ENCODE data around the gene EXOC6B. TPM values are rescaled to one million over a fixed set of nuclear protein-coding genes. Genes with fewer than 3 reads are reported as not detected.

The EXOC6B gene
- total and polyA plus RNA-seq, 2 of the 8 experiments (the other 6 are each of a cell fraction or from before 2014, with no cell fraction given), result 13.5 to 33.0 TPM

DNA sequence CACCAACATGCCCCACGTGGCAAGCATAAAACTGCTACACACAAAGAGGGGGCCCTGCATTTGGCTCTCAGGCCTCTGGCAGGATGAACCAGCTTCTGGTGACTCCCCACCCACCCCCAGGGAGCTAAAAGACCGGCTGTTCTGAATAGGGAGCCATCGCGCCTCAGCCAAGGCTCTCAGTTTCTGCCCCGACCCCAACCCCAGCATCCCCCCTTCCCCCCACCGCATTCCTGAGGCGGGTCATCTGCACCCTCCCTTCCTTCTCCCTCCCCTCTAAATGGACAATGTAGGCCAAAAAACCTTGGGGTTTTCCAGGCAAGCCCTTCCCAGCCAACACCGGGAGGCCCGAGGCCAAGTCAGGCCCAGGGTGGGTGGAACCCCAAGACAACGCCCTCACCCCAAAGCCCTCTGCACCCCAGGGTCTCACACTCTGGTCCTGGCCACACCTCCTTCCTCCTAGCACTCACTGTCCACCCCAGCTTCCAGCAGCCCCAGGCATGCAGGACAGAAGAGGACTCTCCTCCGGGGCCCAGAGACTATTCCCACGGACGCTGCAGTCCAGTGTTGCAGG lies 683.9 kb downstream of the EXOC6B start:
- no peak for FAIRE-seq
- Histone ChIP-seq H3K56ac (replicated peaks; ENCODE audit: insufficient read length, low read depth, low read length) (no peak overlapping the region), H3K4ac (replicated peaks; ENCODE audit: insufficient read length, low read depth, low read length) (no peak overlapping the region), H3K9ac (replicated peaks in 1 of 4; ENCODE audit: extremely low read depth in 1 of 4, low read depth in 3 of 4, low read length in 3 of 4) (no peak overlapping the region), H3K9me3 (ENCODE audit: insufficient read depth in 2 of 2, low read depth in 1 of 2, low read length in 1 of 2) (no peaks in the 10 kb centered on the region; a peak in 1 of 4 replicates), H3K79me2 (ENCODE audit: control insufficient read depth in 1 of 2, insufficient read depth in 2 of 2, low read length in 2 of 2) (no peaks in the 10 kb centered on the region), H3K36me3 (ENCODE audit: control insufficient read depth in 2 of 4, insufficient read depth in 4 of 4, low read length in 3 of 4) (no peaks in the 10 kb centered on the region), H3K27me3 (replicated peaks in 1 of 4; ENCODE audit: control insufficient read depth in 3 of 4, extremely low read depth in 1 of 4, insufficient read depth in 3 of 4, low read length in 3 of 4) (peaks cover 43 to 73% (median 65%) of the 10 kb centered on the region in 4 experiments), H3K23me2 (ENCODE audit: low read depth, low read length) (peaks cover 14% of the 10 kb centered on the region; the same call in 1 of the 2 replicates), H2BK12ac (ENCODE audit: low read depth, low read length) (0 out of 2 replicates have a peak overlapping the region, but pooled peaks have one; percentile 50), H2AK5ac (ENCODE audit: low read depth, low read length) (no peak overlapping the region), H2BK5ac (ENCODE audit: low read depth, low read length) (no peak overlapping the region), H3K14ac (ENCODE audit: insufficient read length) (no peak overlapping the region), H3K79me1 (ENCODE audit: low read depth, low read length) (no peaks in the 10 kb centered on the region), H2AFZ (ENCODE audit: low read length) (no peak overlapping the region), H3K4me1 (replicated peaks in 1 of 4; ENCODE audit: control insufficient read depth in 3 of 4, insufficient read depth in 4 of 4, low read length in 3 of 4) (peaks cover 7 to 37% (median 25%) of the 10 kb centered on the region in 4 experiments), H3K27ac (ENCODE audit: low read depth, low read length) (no peak overlapping the region), H4K20me1 (replicated peaks in 1 of 2; ENCODE audit: control insufficient read depth in 1 of 2, insufficient read depth in 2 of 2, low read length in 2 of 2) (peaks cover 4 to 5% of the 10 kb centered on the region in 2 experiments), H2BK20ac (ENCODE audit: low read length) (no peak overlapping the region), H2BK15ac (ENCODE audit: low read length) (0 out of 2 replicates have a peak overlapping the region, but pooled peaks have one; percentile 46), H3K23ac (ENCODE audit: insufficient read length) (no peak overlapping the region), H4K91ac (replicated peaks; ENCODE audit: insufficient read length, low read length) (no peak overlapping the region), H3K4me2 (ENCODE audit: insufficient read depth in 1 of 2, low read depth in 2 of 2, low read length in 2 of 2) (peak overlapping the region; percentile 20 to 62; a peak in 3 of 4 replicates), H2BK120ac (replicated peaks; ENCODE audit: low read depth, low read length) (no peak overlapping the region), H4K8ac (ENCODE audit: extremely low read depth, insufficient read depth, low read length) (no peak overlapping the region), H4K5ac (ENCODE audit: insufficient read length, low read depth, low read length) (no peak overlapping the region), H3K18ac (ENCODE audit: extremely low read depth, low read length) (no peak overlapping the region; the same call in 1 of the 2 replicates), H3K4me3 (ENCODE audit: extremely low read depth in 1 of 4, insufficient read depth in 2 of 4, low read depth in 3 of 4, low read length in 4 of 4) (peak overlapping the region in 1 of 4 experiments; percentile 68; a peak in 1 of 8 replicates)
- ChIA-PET CTCF (ENCODE audit: partially characterized antibody) (interaction anchor here (0.9 to 1.0 kb wide), 2 partner anchors 218 to 603 kb away, joined by 3 read pairs; no protein-coding TSS in a partner anchor), POLR2A (ENCODE audit: partially characterized antibody) (no interaction called here)
- DNase-seq (ENCODE audit: low read depth in 1 of 2, low spot score in 2 of 2), result peak in 1 of 2 experiments; percentile 42
- 47% methylated on average over 10 of the region's 13 CpGs; no CpG with 5 or more reads in 1 of the 2 experiments for WGBS, 2 experiments (ENCODE audit: extremely low coverage in 1 of 2, insufficient coverage in 1 of 2, insufficient read length in 1 of 2, insufficient replicate concordance in 2 of 2, low coverage in 1 of 2, low lambda C conversion rate in 2 of 2, missing lambda C conversion rate in 1 of 2)
- TF ChIP-seq SP2 (IDR thresholded peaks at IDR 0.05; ENCODE audit: low read length) (no peak), RBBP5 (IDR thresholded peaks at IDR 0.05; ENCODE audit: borderline replicate concordance, low read depth, low read length) (no peak), JUND (IDR thresholded peaks at IDR 0.05; ENCODE audit: low read length) (no peak), HDAC6 (IDR thresholded peaks at IDR 0.05; ENCODE audit: low read depth, low read length) (no peak), EP300 (IDR thresholded peaks at IDR 0.05; ENCODE audit: borderline replicate concordance in 1 of 2, low read depth in 2 of 2, low read length in 2 of 2) (no peak), TBP (IDR thresholded peaks at IDR 0.05; ENCODE audit: low read depth, low read length) (no peak), SRF (IDR thresholded peaks at IDR 0.05; ENCODE audit: low read depth, low read length) (no peak), CBX8 (IDR thresholded peaks at IDR 0.05; ENCODE audit: borderline replicate concordance, low read depth, low read length) (no peak), FOSL1 (IDR thresholded peaks at IDR 0.05; ENCODE audit: insufficient read depth, low read depth, low read length) (no peak)
- TF ChIP-seq, protein P1, sequence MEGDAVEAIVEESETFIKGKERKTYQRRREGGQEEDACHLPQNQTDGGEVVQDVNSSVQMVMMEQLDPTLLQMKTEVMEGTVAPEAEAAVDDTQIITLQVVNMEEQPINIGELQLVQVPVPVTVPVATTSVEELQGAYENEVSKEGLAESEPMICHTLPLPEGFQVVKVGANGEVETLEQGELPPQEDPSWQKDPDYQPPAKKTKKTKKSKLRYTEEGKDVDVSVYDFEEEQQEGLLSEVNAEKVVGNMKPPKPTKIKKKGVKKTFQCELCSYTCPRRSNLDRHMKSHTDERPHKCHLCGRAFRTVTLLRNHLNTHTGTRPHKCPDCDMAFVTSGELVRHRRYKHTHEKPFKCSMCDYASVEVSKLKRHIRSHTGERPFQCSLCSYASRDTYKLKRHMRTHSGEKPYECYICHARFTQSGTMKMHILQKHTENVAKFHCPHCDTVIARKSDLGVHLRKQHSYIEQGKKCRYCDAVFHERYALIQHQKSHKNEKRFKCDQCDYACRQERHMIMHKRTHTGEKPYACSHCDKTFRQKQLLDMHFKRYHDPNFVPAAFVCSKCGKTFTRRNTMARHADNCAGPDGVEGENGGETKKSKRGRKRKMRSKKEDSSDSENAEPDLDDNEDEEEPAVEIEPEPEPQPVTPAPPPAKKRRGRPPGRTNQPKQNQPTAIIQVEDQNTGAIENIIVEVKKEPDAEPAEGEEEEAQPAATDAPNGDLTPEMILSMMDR (IDR thresholded peaks at IDR 0.05; ENCODE audit: control extremely low read depth in 1 of 3, insufficient read depth in 1 of 3, low read depth in 1 of 3, low read length in 3 of 3), result no peak
